Anterior cingulate cortex (tissue), 58 donors: ENCODE data around the gene ZDHHC14.
"Not testable (repeated sequence)": the region's sequence is repeated elsewhere in the genome, so short reads cannot be mapped to it uniquely, and the experiment has no call there.

ENCODE experiments used
- DNase-seq, 58 donors: peaks; one replicate each; lab custom pipeline; 2025; lab: John Stamatoyannopoulos, UW

The ZDHHC14 gene

GRCh38 chr6:157402996-157403685, 22.2 kb downstream of the ZDHHC14 start:
- no peak for DNase-seq

GRCh38 chr6:157403686-157404051, 22.7 kb downstream of the ZDHHC14 start:
- DNase-seq = no peak

GRCh38 chr6:157405986-157406385, 25.0 kb downstream of the ZDHHC14 start:
- no peak for DNase-seq

GRCh38 chr6:157406661-157407060, 25.7 kb downstream of the ZDHHC14 start:
- DNase-seq = no peak

GRCh38 chr6:157407646-157408045, 26.7 kb downstream of the ZDHHC14 start:
- DNase-seq = no peak

- not testable (repeated sequence) for DNase-seq
Measured at GRCh38 chr6:157408427-157408826, 27.4 kb downstream of the ZDHHC14 start.

- DNase-seq = no peak
Measured at GRCh38 chr6:157410045-157410444, 29.1 kb downstream of the ZDHHC14 start.

GRCh38 chr6:157411368-157411767, 30.4 kb downstream of the ZDHHC14 start:
- no peak for DNase-seq

GRCh38 chr6:157412791-157413190, 31.8 kb downstream of the ZDHHC14 start:
- peak in 2 of 58 donors; percentile 27 to 36 for DNase-seq

GRCh38 chr6:157420497-157420896, 39.5 kb downstream of the ZDHHC14 start:
- DNase-seq = no peak

- DNase-seq = no peak
Measured at GRCh38 chr6:157424491-157425020, 43.6 kb downstream of the ZDHHC14 start.

GRCh38 chr6:157427969-157428368, 47.0 kb downstream of the ZDHHC14 start:
- DNase-seq = no peak

- DNase-seq = no peak
Measured at GRCh38 chr6:157428427-157429202, 47.6 kb downstream of the ZDHHC14 start.

GRCh38 chr6:157429248-157429647, 48.3 kb downstream of the ZDHHC14 start:
- no peak for DNase-seq

- DNase-seq = peak in 1 of 58 donors; percentile 70
Measured at GRCh38 chr6:157430834-157431233, 49.8 kb downstream of the ZDHHC14 start.

- no peak for DNase-seq
Measured at GRCh38 chr6:157432231-157432891, 51.4 kb downstream of the ZDHHC14 start.

- DNase-seq = peak in 3 of 58 donors; percentile 28 to 34 (median 29)
Measured at GRCh38 chr6:157432892-157433265, 51.9 kb downstream of the ZDHHC14 start.

- DNase-seq = no peak
Measured at GRCh38 chr6:157433678-157434081, 52.7 kb downstream of the ZDHHC14 start.

GRCh38 chr6:157434349-157435033, 53.5 kb downstream of the ZDHHC14 start:
- DNase-seq = peak in 13 of 58 donors; percentile 20 to 62 (median 40)

- peak in 5 of 58 donors; percentile 24 to 72 (median 37) for DNase-seq
Measured at GRCh38 chr6:157436219-157436943, 55.4 kb downstream of the ZDHHC14 start.
